Measurements from ENCODE around the gene SLC9C2. TPM values are rescaled to one million over a fixed set of nuclear protein-coding genes. Genes with fewer than 3 reads are reported as not detected.
"Not testable (repeated sequence)": the region's sequence is repeated elsewhere in the genome, so short reads cannot be mapped to it uniquely, and the experiment has no call there.

The SLC9C2 gene, protein sequence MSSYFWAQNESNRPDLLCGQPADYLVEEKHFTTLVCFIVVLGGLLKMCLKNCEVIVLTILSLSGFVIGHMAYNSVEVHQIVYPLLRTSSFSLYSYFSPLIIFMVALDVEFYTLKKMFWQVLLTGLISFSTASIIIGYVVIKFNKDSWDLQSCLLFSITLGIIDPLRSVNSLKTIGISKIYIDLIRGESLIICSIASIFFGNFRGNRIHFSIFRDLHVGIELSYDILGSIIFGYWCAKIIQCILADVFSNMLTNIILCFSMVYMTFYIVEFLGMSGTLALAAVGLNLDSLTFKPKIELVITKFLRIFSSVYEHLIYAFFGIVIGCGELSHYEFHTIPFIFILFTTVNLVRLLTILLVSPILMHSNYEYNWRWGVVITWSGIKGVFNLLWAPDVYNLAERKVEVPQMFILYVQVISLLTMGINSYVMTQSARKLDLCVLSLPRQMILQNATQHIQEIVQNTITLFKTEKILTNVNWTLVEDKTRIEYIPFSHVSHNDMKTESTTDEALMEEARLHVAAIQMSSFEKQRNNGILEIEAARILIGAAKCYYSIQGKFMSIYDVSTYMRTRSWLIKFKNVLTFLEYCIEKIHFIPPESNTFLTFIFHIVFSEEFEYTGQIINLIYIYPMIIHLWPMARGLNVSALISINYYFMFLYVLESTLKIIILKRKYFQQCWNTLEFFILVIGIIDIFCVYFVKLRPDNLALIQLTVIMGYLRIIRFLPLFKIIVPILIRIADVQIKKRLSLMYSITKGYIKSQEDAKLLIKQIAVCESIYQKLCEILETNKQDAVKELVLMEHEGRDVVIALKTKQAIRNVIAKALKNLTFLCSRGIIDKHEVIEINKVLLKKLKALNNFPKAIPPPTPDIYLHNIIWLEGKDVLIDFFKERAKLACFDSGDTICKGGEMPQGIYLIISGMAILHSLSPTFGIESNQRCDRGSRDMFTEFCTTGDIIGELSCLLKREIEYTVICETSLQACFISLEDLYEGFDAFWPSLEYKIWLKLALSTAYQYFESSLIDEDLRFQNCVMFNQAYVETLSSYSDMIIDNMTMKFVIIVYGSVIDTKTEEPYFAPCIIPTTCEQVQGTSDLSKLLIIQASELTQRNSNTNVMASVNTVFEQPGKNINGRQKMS
- not detected in 2 replicates for total RNA-seq (2022)
- Bru-seq, nascent RNA: percentile 17 among the genes with signal in this experiment
- percentile 21 among the genes with signal in this experiment for BruChase-seq, experiment 1, labeled RNA remaining after a 6-hour chase
- percentile 25 among the genes with signal in this experiment for BruChase-seq, experiment 2, labeled RNA remaining after a 2-hour chase
- long read RNA-seq, partial matches to known transcripts: 0 of 1 reads
- long read RNA-seq, other reads (novel, unspliced or antisense): 1 of 1 reads

DNA sequence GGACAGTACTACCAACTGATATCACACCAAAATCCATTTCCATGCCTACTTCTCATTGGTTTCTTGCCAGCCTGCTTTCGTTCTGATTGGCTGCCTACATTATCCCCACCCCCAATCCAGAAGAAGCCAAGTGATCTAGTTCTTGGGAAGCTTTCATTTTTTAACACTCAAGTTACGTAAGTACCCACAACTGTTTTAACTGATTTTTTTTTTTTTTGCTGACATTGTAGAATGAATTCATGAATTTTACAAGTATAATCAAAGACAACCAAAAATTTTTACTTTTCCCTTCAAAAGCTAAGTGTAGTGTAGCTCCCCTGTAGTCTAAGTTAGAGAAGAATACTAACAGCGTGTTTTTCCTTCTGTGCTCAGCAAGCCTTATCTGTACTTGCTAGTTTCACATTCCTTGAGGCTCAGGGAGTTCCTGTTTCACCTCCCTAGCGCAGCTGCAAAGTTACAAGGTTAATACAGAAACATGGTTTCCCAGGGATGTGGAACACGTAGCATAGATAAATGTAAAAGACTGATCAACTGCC, at the start of gene SLC9C2:
Gene SLC9C2, minus strand, starts transcription at position 17 of the 536 bp plus-strand sequence. CDS start 1,296 bp downstream, outside the sequence.
- peak within 1 kb of the TSS; percentile 21 for H3K27ac Mint-ChIP-seq (ENCODE audit: low read depth, unreplicated experiment)
- no peaks in the 10 kb centered on the region for H3K36me3 Mint-ChIP-seq (ENCODE audit: insufficient read depth, unreplicated experiment)
- peaks cover 7% of the 10 kb centered on the region for H3K4me1 Mint-ChIP-seq (ENCODE audit: insufficient read depth, unreplicated experiment)
- no peaks in the 10 kb centered on the region for H3K9me3 Mint-ChIP-seq (ENCODE audit: unreplicated experiment)
- no peak within 1 kb of the TSS for H3K4me3 Mint-ChIP-seq (ENCODE audit: unreplicated experiment)
- DNase-seq (ENCODE audit: unreplicated experiment): no peak
- POLR2A ChIA-PET: interaction anchor here (0.7 to 1.3 kb wide), 3 partner anchors 9 to 124 kb away, joined by 3 read pairs; no protein-coding TSS in a partner anchor
- H3K27me3 Mint-ChIP-seq (ENCODE audit: insufficient read depth, unreplicated experiment): no peaks in the 10 kb centered on the region
- CTCF ChIA-PET: interaction anchor here (0.5 to 1.2 kb wide), 6 partner anchors 9 to 386 kb away, joined by 3 to 4 read pairs (median 3); no protein-coding TSS in a partner anchor
- intact Hi-C loops (cut with micrococcal nuclease): no loop called here
- TF ChIP-seq, protein P1, sequence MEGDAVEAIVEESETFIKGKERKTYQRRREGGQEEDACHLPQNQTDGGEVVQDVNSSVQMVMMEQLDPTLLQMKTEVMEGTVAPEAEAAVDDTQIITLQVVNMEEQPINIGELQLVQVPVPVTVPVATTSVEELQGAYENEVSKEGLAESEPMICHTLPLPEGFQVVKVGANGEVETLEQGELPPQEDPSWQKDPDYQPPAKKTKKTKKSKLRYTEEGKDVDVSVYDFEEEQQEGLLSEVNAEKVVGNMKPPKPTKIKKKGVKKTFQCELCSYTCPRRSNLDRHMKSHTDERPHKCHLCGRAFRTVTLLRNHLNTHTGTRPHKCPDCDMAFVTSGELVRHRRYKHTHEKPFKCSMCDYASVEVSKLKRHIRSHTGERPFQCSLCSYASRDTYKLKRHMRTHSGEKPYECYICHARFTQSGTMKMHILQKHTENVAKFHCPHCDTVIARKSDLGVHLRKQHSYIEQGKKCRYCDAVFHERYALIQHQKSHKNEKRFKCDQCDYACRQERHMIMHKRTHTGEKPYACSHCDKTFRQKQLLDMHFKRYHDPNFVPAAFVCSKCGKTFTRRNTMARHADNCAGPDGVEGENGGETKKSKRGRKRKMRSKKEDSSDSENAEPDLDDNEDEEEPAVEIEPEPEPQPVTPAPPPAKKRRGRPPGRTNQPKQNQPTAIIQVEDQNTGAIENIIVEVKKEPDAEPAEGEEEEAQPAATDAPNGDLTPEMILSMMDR (IDR thresholded peaks at IDR 0.05; ENCODE audit: unreplicated experiment): no peak
- no TSS peak for BruUV-seq (replicated peaks)

DNA sequence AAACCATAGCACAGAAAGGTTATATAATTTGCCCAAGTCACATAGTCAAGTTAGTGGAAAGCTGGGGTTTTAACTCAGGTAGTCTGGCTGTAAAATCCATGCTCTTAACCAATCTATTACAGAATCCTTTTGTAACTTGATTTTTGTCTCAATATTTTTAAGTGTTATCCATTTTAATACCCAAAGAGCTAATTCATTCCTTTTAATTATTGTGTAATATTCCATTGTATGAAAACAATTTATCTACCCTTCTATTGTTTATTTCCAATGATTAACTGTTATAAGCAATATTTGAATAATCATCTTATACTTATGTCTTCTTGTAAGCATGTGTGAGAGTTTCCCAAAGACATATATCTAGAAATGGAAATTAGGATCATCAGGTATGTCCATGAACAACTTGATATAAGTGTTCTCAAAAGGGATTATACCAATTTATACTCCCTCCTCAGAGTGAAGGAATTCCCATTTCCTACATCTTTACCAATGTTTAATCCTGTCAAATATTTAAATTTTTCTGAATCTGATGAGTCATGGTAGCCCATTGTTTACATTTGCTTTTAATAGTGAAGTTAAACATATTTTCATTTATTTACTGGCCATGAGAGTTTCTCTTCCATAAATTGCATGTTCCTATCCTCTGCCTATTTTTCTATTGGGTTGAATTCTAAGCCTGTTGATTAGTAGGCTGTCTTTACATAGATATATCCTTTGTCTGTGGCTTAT, 46.2 kb upstream of the SLC9C2 start:
- no peak overlapping the region for H3K27ac Mint-ChIP-seq (ENCODE audit: low read depth, unreplicated experiment)
- no peak for DNase-seq (ENCODE audit: unreplicated experiment)
- H3K9me3 Mint-ChIP-seq (ENCODE audit: unreplicated experiment): peaks cover 14% of the 10 kb centered on the region
- ChIA-PET POLR2A (interaction anchor here (0.8 kb wide), 1 partner anchor 16 kb away, joined by 3 read pairs; no protein-coding TSS in a partner anchor), CTCF (no interaction called here)
- TF ChIP-seq, protein P1 (IDR thresholded peaks at IDR 0.05; ENCODE audit: unreplicated experiment): no peak
- no peaks in the 10 kb centered on the region for H3K27me3 Mint-ChIP-seq (ENCODE audit: insufficient read depth, unreplicated experiment)
- no peak overlapping the region for H3K4me3 Mint-ChIP-seq (ENCODE audit: unreplicated experiment)
- H3K36me3 Mint-ChIP-seq (ENCODE audit: insufficient read depth, unreplicated experiment): no peaks in the 10 kb centered on the region
- H3K4me1 Mint-ChIP-seq (ENCODE audit: insufficient read depth, unreplicated experiment): no peaks in the 10 kb centered on the region
- intact Hi-C loops (cut with micrococcal nuclease): no loop called here
- no TSS peak for BruUV-seq (replicated peaks)

DNA sequence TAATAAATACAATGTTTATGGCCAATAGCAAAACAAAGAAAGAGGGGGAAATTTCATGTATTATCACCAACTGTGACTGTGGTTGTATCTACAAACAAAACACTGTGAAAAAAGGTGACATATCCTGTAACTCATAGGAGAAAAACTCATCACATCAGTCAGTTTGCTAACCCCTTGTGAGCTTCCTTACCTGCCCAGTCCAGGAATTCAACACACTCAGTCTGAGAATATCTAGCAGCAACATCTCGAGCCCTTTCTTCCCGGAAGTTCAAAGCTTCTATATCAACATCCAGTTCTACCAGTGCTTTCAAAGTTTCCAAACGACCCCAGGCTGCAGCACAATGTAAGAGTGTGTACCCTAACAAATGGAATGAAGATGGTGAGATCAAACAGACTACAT, 43.8 kb upstream of the SLC9C2 start:
- intact Hi-C loops (cut with micrococcal nuclease): no loop called here
- ChIA-PET CTCF (interaction anchor here (0.6 to 1.1 kb wide), 2 partner anchors 10 to 117 kb away, joined by 3 read pairs; no protein-coding TSS in a partner anchor), POLR2A (no interaction called here)
- Mint-ChIP-seq H3K4me3 (ENCODE audit: unreplicated experiment) (no peak overlapping the region), H3K36me3 (ENCODE audit: insufficient read depth, unreplicated experiment) (no peaks in the 10 kb centered on the region), H3K9me3 (ENCODE audit: unreplicated experiment) (peaks cover 4% of the 10 kb centered on the region), H3K27me3 (ENCODE audit: insufficient read depth, unreplicated experiment) (no peaks in the 10 kb centered on the region), H3K27ac (ENCODE audit: low read depth, unreplicated experiment) (no peak overlapping the region), H3K4me1 (ENCODE audit: insufficient read depth, unreplicated experiment) (peaks cover 5% of the 10 kb centered on the region)
- TF ChIP-seq, protein P1 (IDR thresholded peaks at IDR 0.05; ENCODE audit: unreplicated experiment): no peak
- DNase-seq (ENCODE audit: unreplicated experiment): no peak
- no TSS peak for BruUV-seq (replicated peaks)

DNA sequence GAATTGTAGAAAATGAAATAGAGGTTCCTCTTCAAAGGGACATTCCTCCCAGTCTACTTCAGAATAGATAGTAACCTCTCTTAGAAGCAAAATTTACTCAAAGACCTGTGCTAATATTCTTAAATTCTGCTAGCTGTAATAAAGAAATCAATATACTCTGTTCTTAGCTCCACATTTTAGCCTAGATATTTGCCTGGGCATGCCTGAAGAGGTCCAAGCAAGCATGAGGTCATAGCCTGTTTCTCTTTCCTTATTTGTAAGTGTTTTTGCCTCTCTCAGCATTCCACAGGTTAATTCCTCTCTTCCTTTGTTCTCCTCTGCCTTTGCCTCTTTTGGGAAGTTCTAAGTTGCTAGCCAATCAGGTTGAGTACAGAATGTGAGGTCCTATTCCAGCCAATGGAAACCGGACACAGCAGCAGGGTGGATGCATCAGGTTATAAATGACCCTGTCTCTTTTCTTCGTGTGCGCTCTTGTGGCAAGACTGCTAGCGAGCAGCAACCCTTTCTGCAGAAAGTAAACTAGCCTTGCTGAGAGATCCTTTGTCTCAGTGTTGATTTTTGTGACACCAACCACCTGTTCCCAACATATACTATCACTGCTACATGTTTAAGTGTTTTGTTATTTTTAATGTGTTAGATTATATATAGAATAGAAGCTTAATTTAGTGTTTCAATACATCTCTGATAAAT, 39.7 kb upstream of the SLC9C2 start:
- H3K9me3 Mint-ChIP-seq (ENCODE audit: unreplicated experiment); BruUV-seq (replicated peaks); intact Hi-C loops (cut with micrococcal nuclease); H3K4me1 Mint-ChIP-seq (ENCODE audit: insufficient read depth, unreplicated experiment); H3K36me3 Mint-ChIP-seq (ENCODE audit: insufficient read depth, unreplicated experiment); H3K4me3 Mint-ChIP-seq (ENCODE audit: unreplicated experiment); H3K27me3 Mint-ChIP-seq (ENCODE audit: insufficient read depth, unreplicated experiment): not testable (repeated sequence)
- CTCF ChIA-PET: interaction anchor here (0.6 to 1.2 kb wide), 5 partner anchors 64 to 231 kb away, joined by 3 to 8 read pairs (median 4); partner anchors contain the start of gene KLHL20
- peak overlapping the region; percentile 96 for H3K27ac Mint-ChIP-seq (ENCODE audit: low read depth, unreplicated experiment)
- peak; percentile 29 for DNase-seq (ENCODE audit: unreplicated experiment)
- POLR2A ChIA-PET: interaction anchor here (0.7 to 5.3 kb wide), 5 partner anchors 38 to 165 kb away, joined by 3 to 36 read pairs (median 4); partner anchors contain the start of genes KLHL20 and PRDX6
